ENCODE data around the gene FASTK.

The FASTK gene

GRCh38 chr7:151100921-151101320 is 20.3 kb upstream of the FASTK start:
- no peak for DNase-seq

- no peak for DNase-seq
Measured at GRCh38 chr7:151099486-151100211, 19.0 kb upstream of the FASTK start.

GRCh38 chr7:151095828-151096475 is 15.3 kb upstream of the FASTK start:
- DNase-seq, result peak in 1 of 51 donors; percentile 78

DNA sequence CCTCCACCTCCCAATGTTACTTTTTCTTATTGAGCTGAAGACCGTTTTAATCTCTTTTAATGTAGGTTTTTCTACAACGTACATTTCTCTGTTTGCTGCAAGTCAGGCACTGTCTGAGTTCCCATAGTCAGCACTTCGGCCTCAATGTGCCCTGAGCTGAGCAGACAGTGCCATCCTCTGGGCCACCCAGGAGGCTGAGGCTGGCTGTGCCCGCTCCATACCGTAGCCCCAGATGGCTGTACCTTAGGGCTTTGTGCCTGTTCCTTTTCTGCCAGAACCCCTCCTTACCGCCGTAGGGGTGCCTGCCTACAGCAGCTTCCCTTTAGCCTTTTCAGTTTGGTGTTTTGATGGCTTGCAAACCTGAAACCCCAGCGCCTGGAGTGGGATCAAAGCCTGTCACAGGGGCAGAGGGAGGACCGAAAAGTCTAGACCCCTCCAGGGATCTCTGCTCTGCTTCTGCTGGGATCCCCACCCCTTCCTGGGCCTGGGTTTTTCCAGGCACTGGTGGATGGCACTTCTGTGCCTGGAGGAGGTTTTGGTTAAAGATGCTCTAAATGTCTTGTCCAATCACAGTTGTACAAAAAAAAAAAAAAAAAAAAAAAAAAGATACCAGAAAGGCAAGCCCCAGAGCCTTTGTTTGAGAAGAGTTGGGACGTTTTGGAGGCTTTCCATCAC is 14.7 kb upstream of the FASTK start:
- peak in 1 of 51 donors; percentile 19 for DNase-seq

DNA sequence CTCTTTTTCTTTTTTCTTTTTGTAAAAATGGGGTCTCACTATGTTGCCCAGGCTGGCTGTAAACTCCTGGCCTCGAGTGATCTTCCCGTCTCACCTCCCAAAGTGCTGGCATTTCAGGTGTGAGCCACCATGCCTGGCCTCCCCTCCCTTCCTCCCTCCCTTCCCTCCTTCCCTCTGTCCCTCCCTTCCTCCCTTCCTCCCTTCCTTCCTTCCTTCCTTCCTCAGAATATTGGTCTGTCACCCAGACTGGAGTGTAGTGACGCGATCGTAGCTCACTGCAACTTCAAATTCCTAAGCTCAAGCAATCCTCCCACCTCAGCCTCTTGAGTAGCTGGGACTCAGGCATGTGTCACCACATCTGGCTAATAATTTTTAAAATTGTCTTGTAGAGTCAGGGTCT is 14.1 kb upstream of the FASTK start:
- DNase-seq, result no peak

GRCh38 chr7:151093748-151094147 is 13.1 kb upstream of the FASTK start:
- no peak for DNase-seq

GRCh38 chr7:151091988-151092387 is 11.4 kb upstream of the FASTK start:
- DNase-seq, result no peak

- DNase-seq, result no peak
Measured at GRCh38 chr7:151091431-151091830, 10.8 kb upstream of the FASTK start.

DNA sequence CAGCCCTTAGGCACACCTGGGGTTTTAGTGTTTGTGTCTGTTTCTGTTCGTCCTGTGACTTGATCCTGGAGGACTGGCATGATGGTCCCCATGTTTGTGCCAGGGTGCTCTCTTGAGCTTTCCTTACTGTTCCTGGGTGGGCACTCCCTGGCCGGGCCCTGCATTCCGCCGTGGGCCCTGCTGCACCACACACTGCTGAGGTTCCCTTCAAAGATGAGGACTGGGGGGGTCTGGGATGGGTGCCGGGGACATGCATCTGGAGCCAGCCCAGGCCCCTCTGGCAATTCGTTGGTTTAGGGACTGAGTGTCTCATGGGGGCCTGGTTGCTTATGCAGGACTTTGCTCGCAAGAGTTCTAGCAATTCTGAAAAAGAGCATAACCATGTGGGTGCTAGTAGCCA is 10.4 kb upstream of the FASTK start:
- no peak for DNase-seq

DNA sequence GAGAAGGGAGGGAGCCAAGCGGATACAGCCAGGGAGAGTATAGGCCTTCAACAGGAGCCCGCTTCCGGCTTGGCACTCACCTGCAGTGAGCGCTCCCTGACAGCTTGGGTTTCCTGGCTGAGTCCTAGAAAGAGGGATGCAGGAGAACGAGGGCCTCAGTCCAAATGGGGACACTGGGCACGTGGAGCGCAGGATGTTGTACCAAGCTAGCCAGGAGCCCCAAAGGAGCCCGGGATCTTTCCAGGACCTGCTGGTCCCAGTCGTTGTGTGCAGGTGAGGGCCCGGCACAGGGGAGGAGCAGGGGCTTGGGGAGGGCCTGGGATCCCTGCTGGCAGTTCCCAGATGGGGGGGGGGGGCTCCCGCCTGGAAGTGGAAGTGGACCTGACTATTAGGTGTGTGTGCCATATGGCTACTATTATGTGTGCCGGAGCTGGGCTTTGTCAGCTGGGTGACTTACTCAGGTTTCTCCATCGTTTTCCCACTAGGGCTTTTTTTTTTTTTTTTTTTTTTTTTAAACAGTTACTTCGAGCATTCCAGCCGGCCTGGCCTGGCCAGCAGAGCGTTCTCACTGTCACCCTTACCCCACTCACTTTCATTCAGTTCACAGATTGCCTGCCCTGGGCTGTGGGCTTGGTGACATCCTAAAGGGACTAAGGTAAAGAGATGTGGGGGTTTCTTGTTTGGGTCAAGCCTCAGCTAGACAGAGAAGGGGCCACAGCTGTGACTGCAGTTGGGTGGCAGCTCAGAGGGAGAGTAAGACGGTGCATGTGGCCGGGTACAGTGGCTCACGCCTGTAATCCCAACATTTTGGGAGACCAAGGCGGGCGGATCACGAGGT is 9.5 kb upstream of the FASTK start:
- DNase-seq, result no peak

DNA sequence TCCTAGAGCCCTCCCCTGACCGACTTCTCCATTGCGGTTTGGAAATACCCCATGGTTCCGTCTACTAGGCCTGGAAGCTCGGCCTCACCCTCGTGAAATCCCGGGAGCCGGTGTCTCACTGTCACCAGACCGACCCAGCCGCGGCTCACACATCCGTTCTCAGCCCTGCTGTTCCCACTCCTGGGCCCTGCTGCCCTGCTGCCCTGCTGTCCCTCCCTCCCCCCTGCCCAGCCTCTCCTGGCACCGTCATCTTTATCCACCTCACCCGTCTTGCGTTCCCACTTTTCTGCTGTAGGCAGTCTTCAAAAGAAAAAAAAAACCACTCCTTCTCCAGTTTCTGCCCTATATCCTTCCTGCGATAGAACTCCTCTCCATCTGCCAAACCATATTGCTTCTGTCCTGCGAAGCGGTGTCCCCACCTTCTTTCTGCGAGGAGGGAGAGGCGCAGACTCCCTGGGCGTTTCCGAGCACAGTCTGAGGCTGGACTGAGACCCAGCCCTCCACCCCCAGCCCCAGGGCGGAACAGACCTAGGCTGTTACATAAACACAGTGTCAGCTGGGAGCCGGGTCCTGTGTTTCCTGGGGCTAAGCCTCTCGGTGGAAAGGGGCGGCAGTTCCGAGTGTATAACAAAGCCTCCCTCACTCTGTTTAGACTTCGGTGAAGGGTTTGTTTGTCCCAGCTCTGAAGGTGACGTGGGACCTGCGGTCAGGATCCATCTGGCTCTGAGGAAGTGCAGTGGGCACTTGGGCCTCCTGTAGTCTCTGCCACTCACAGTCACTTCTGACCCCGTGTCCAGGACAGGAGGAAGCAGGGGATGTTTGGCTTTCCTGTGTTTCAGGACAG is 8.5 kb upstream of the FASTK start:
- DNase-seq, result peak in 28 of 51 donors; percentile 7 to 67 (median 30)

DNA sequence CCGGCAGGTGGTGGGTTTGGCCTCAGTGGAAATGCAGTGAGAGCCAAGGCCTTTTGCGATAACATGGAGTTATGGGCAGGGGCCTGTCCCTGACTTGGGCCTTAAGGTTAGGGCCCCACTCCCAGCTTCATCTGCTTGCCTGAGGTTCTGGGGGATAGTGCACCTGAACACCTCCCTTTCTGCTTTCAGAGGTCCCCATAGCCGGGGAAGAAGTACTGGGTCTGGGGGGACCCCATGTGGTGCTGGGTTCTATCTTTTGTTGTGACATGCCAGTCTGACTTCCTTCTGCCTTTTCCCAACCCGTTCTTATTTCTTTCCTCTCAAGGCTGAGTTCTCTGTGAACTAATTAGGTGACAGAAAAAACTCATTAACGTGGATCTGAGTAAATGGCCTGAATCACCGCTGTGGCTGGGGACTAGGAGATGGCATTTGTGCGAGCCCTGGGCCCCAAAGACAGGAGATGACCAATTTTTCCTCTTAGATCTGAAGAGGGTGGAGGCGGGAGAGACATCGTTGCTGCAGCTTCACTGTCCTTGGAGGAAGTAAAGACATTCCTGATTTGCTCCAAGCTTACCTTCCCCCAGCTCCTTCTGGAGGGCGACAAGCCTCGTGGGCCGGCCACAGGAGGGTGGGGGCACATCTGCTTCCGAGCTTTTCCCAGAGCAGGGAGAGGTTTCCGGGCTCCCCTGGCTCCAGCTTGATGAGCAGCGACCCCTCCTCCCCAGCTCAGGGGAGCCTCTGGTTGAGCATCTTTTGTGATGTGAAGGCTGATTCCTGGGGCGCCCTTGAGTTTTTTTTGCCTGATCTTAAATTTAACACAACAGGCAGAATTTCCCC is 7.6 kb upstream of the FASTK start:
- peak in 1 of 51 donors; percentile 35 for DNase-seq

- peak in 44 of 51 donors; percentile 17 to 76 (median 50) for DNase-seq
Measured at GRCh38 chr7:151087245-151088018, 6.8 kb upstream of the FASTK start.

- DNase-seq, result peak in 4 of 51 donors; percentile 30 to 64 (median 44)
Measured at GRCh38 chr7:151086802-151087244, 6.2 kb upstream of the FASTK start.

DNA sequence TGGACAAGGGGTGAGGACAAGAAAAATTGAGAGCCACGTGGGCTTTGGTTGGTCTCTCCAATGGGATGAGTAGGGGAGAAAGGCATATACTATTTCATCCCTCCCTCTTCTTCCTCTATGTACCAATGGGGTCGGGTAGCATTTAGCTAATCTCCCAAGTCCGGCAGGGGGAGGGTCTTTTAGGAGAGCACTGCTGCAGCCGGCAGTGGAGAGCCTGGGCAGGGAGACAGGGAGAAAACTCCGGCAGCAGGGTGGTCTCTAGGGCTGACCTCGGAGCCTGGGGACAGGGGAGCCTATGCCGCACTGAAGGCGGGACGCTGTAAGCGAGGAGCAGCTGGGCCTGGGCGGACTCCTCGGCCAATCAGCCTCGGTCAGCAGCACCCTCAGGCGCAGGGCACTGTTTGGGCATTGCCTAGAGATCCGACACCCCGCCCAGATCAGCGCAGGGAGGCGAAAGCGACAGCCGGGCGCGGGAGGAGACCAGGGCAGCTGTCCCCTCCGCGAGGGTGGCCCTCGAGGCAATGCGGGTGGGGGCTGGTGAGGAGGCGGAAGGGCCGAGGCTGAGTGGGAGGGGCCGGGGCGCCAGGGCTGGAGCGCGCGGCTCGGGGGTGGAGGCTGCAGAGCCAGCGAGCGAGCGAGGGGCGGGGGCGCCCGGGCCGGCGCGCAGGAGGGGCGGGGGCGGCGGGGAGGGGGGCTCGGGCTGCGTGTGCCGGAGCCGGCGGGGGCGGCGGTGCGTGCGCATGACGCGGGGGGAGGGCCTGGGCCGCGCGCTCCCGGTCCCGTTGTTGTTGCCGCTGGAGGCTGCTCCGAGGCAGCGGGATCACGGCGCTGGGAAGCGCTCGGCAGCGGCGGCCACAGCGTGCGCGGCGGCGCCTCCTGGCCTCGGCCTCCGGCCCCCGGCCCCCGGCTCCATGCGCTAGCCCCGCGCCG is 5.3 kb upstream of the FASTK start, which contains the start of gene AGAP3:
Gene AGAP3 (plus strand): TSS at position 785 of the 930 bp plus-strand sequence. CDS start 267 bp downstream, outside the sequence.
- peak; percentile 28 to 94 (median 84) for DNase-seq

GRCh38 chr7:151085329-151085690 is 4.7 kb upstream of the FASTK start:
- DNase-seq, result no peak

GRCh38 chr7:151083824-151084160 is 3.2 kb upstream of the FASTK start:
- DNase-seq, result no peak

Data from hypothalamus (tissue), 51 donors.